Measurements from ENCODE around the gene OXNAD1.
A peak's percentile ranks its signal among the peaks of the same experiment; 100 is the strongest.

Gene OXNAD1

DNA sequence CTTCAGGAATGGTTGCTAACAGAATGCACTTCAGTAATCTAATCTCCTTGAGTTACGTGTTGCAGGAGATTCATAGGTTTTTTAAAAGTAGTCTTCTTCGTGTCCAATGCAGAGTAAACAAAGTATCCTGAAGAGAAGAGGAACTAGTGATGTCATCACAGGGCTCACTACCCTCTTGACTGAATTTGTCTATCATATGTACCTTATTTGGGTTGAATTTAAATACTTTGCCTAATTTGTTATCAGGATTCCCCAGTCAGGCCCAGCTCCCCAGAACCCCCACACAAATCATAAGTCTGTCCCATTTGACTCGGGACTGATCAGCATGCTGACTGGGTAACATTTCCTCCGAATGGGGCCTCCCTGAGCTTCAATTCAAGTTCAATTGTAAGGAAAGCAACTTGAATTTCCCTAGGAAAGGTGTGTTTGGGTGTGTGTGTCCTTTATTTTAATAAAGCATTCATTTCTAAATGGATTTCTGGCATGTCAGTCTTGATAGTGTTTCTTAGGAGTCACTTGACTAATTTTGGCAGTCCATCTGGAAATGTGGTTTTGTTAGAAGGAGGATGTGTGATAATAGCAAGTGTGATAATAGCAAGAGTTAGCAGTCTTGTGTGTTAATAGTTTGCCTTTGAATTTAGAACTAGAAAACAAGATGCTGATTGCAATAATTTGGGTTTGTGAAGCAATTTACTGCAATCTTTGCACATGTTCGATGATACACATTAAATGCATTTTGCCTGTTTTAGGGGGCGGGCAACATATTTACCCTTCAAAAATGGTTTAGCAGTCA lies 21.9 kb downstream of the OXNAD1 start:
- no peak overlapping the region for H3K4ac ChIP-seq (ENCODE audit: low read length)
- H3K4me1 ChIP-seq (ENCODE audit: control insufficient read depth in 2 of 2, insufficient read depth in 1 of 2, low read depth in 1 of 2, low read length in 2 of 2): no peaks in the 10 kb centered on the region
- H2BK5ac ChIP-seq (ENCODE audit: low read length): no peak overlapping the region
- H3K4me3 ChIP-seq (ENCODE audit: low read length in 2 of 2): no peak overlapping the region
- no peak overlapping the region for H4K91ac ChIP-seq (ENCODE audit: low read depth, low read length, poor library complexity)
- no peak overlapping the region for H4K8ac ChIP-seq (ENCODE audit: low read depth, low read length)
- no peak overlapping the region for H2AK5ac ChIP-seq (ENCODE audit: low read depth, low read length)
- no peaks in the 10 kb centered on the region for H3K9me3 ChIP-seq (replicated peaks in 1 of 2; ENCODE audit: control insufficient read depth in 2 of 2, insufficient read depth in 1 of 2, low read depth in 1 of 2, low read length in 2 of 2)
- no peaks in the 10 kb centered on the region for H3K27me3 ChIP-seq (ENCODE audit: control insufficient read depth in 3 of 3, insufficient read depth in 3 of 3, low read depth in 1 of 3, low read length in 3 of 3)
- H3K23ac ChIP-seq (ENCODE audit: low read depth, low read length, poor library complexity): no peak overlapping the region
- H2BK120ac ChIP-seq (ENCODE audit: low read depth, low read length): no peak overlapping the region
- H2BK12ac ChIP-seq (ENCODE audit: low read length): no peak overlapping the region
- H3K79me1 ChIP-seq (ENCODE audit: low read depth, low read length): no peaks in the 10 kb centered on the region
- no peak for DNase-seq (ENCODE audit: low spot score)
- WGBS, 2 donors (ENCODE audit: extremely low coverage in 2 of 2, insufficient read length in 2 of 2, insufficient replicate concordance in 1 of 2): no CpG with 5 or more reads among the region's 6 CpGs
- H2BK15ac ChIP-seq (ENCODE audit: low read length): no peak overlapping the region
- H2AFZ ChIP-seq (ENCODE audit: low read length): no peak overlapping the region
- no peak overlapping the region for H3K14ac ChIP-seq (ENCODE audit: low read length)
- no peak overlapping the region for H3K9ac ChIP-seq (ENCODE audit: low read depth, low read length, poor library complexity)
- peaks cover 8 to 55% of the 10 kb centered on the region in 2 donors for H3K36me3 ChIP-seq (replicated peaks in 1 of 2; ENCODE audit: control insufficient read depth in 2 of 2, insufficient read depth in 2 of 2, low read length in 2 of 2)
- H3K18ac ChIP-seq (ENCODE audit: low read length): no peak overlapping the region
- H3K4me2 ChIP-seq (ENCODE audit: insufficient read depth, low read length, poor library complexity, severe bottlenecking): no peak overlapping the region
- no peak overlapping the region for H3K27ac ChIP-seq (replicated peaks; ENCODE audit: low read length)

DNA sequence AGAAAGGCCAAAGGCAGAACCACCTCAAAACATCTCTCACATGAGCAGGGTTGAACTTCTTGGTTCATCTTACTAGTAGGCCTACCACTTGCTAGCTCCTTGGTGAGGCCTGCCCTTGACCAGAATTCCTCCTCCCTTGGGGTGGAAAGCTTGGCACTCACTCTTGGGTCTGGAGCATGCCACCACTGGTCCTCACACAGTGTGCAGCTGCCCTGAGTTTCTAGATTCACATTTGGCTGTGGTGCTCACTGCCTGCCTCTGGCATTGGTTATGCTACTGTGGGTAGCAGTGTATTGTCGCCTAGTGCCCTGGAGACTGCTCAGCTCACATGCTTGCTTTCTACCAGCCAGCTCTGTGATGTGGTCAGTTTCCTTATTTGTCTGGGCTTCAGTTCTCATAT lies 23.7 kb downstream of the OXNAD1 start:
- Histone ChIP-seq H3K4me3 (ENCODE audit: low read length in 2 of 2) (peak overlapping the region in 1 of 2 donors; percentile 5), H3K4ac (ENCODE audit: low read length) (no peak overlapping the region), H2AFZ (ENCODE audit: low read length) (no peak overlapping the region), H3K36me3 (replicated peaks in 1 of 2; ENCODE audit: control insufficient read depth in 2 of 2, insufficient read depth in 2 of 2, low read length in 2 of 2) (peaks cover 6 to 45% of the 10 kb centered on the region in 2 donors), H3K18ac (ENCODE audit: low read length) (no peak overlapping the region), H3K4me1 (ENCODE audit: control insufficient read depth in 2 of 2, insufficient read depth in 1 of 2, low read depth in 1 of 2, low read length in 2 of 2) (no peaks in the 10 kb centered on the region), H2BK12ac (ENCODE audit: low read length) (no peak overlapping the region), H2BK5ac (ENCODE audit: low read length) (no peak overlapping the region), H4K8ac (ENCODE audit: low read depth, low read length) (no peak overlapping the region), H3K4me2 (ENCODE audit: insufficient read depth, low read length, poor library complexity, severe bottlenecking) (no peak overlapping the region), H3K23ac (ENCODE audit: low read depth, low read length, poor library complexity) (no peak overlapping the region), H3K9me3 (replicated peaks in 1 of 2; ENCODE audit: control insufficient read depth in 2 of 2, insufficient read depth in 1 of 2, low read depth in 1 of 2, low read length in 2 of 2) (peaks cover 0 to 11% of the 10 kb centered on the region in 2 donors), H3K79me1 (ENCODE audit: low read depth, low read length) (no peaks in the 10 kb centered on the region), H3K27me3 (ENCODE audit: control insufficient read depth in 3 of 3, insufficient read depth in 3 of 3, low read depth in 1 of 3, low read length in 3 of 3) (no peaks in the 10 kb centered on the region), H3K27ac (replicated peaks; ENCODE audit: low read length) (no peak overlapping the region), H2BK15ac (ENCODE audit: low read length) (no peak overlapping the region), H4K91ac (ENCODE audit: low read depth, low read length, poor library complexity) (no peak overlapping the region), H2AK5ac (ENCODE audit: low read depth, low read length) (no peak overlapping the region), H3K14ac (ENCODE audit: low read length) (no peak overlapping the region), H3K9ac (ENCODE audit: low read depth, low read length, poor library complexity) (no peak overlapping the region), H2BK120ac (ENCODE audit: low read depth, low read length) (no peak overlapping the region)
- WGBS, 2 donors (ENCODE audit: extremely low coverage in 2 of 2, insufficient read length in 2 of 2, insufficient replicate concordance in 1 of 2): no CpG with 5 or more reads among the region's 1 CpG
- DNase-seq (ENCODE audit: low spot score): no peak

DNA sequence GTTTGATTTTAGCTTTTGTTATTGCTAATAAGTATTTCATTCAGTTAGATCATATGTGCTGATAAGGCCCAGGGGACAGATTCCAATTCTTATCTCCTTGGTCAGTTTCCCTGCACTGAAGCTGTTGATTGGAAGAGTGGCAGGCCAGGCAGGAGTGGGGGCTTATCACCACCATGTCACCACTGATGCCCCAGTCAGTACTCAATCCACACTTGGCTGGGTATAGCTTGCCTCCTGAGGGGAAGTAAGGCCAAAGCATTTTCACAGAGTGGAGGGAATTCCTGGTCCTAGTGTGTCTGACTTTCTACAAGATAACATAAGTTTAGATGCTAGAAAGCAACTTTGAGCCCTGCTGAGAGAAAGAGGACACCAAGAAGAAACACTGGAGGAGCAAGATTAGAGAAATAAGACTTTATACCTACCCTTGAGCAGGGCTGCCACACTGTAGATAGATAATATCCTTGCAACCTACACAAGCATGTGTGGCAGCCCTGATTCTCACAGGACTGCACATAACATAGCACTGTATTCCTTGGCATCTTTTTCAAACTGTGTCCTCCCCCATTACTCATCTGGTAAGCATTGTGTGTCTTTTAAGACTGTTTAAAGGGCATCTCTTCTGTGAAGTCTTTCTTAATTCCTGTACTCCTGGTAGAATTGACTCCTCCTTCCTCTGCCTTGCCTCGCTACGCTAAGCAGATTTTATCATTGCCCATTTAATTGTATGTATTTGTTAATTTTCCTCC lies 24.3 kb downstream of the OXNAD1 start:
- H4K91ac ChIP-seq (ENCODE audit: low read depth, low read length, poor library complexity): no peak overlapping the region
- H2BK120ac ChIP-seq (ENCODE audit: low read depth, low read length): no peak overlapping the region
- H3K36me3 ChIP-seq (replicated peaks in 1 of 2; ENCODE audit: control insufficient read depth in 2 of 2, insufficient read depth in 2 of 2, low read length in 2 of 2): peaks cover 6 to 38% of the 10 kb centered on the region in 2 donors
- no peak overlapping the region for H2BK12ac ChIP-seq (ENCODE audit: low read length)
- no peaks in the 10 kb centered on the region for H3K27me3 ChIP-seq (ENCODE audit: control insufficient read depth in 3 of 3, insufficient read depth in 3 of 3, low read depth in 1 of 3, low read length in 3 of 3)
- no peak for DNase-seq (ENCODE audit: low spot score)
- no peak overlapping the region for H3K4ac ChIP-seq (ENCODE audit: low read length)
- no peak overlapping the region for H3K23ac ChIP-seq (ENCODE audit: low read depth, low read length, poor library complexity)
- no peak overlapping the region for H2BK5ac ChIP-seq (ENCODE audit: low read length)
- H3K79me1 ChIP-seq (ENCODE audit: low read depth, low read length): no peaks in the 10 kb centered on the region
- no peak overlapping the region for H2AFZ ChIP-seq (ENCODE audit: low read length)
- H3K27ac ChIP-seq (replicated peaks; ENCODE audit: low read length): no peak overlapping the region
- H3K4me2 ChIP-seq (ENCODE audit: insufficient read depth, low read length, poor library complexity, severe bottlenecking): no peak overlapping the region
- no peak overlapping the region for H3K14ac ChIP-seq (ENCODE audit: low read length)
- H2BK15ac ChIP-seq (ENCODE audit: low read length): no peak overlapping the region
- no peaks in the 10 kb centered on the region for H3K4me1 ChIP-seq (ENCODE audit: control insufficient read depth in 2 of 2, insufficient read depth in 1 of 2, low read depth in 1 of 2, low read length in 2 of 2)
- H2AK5ac ChIP-seq (ENCODE audit: low read depth, low read length): no peak overlapping the region
- H3K9ac ChIP-seq (ENCODE audit: low read depth, low read length, poor library complexity): peak overlapping the region; percentile 27
- peaks cover 0 to 14% of the 10 kb centered on the region in 2 donors for H3K9me3 ChIP-seq (replicated peaks in 1 of 2; ENCODE audit: control insufficient read depth in 2 of 2, insufficient read depth in 1 of 2, low read depth in 1 of 2, low read length in 2 of 2)
- no peak overlapping the region for H3K4me3 ChIP-seq (ENCODE audit: low read length in 2 of 2)
- H4K8ac ChIP-seq (ENCODE audit: low read depth, low read length): no peak overlapping the region
- no peak overlapping the region for H3K18ac ChIP-seq (ENCODE audit: low read length)
- no CpG with 5 or more reads among the region's 2 CpGs for WGBS, 2 donors (ENCODE audit: extremely low coverage in 2 of 2, insufficient read length in 2 of 2, insufficient replicate concordance in 1 of 2)
